Fibroblast of upper back skin (primary cell): ENCODE results near the gene XPR1.
A peak's percentile ranks its signal among the peaks of the same experiment; 100 is the strongest.

Experiments used
- DNase-seq: peaks from one replicate; pipeline ENCODE4 v3.0.0-alpha.2; 2013

XPR1 gene

DNA sequence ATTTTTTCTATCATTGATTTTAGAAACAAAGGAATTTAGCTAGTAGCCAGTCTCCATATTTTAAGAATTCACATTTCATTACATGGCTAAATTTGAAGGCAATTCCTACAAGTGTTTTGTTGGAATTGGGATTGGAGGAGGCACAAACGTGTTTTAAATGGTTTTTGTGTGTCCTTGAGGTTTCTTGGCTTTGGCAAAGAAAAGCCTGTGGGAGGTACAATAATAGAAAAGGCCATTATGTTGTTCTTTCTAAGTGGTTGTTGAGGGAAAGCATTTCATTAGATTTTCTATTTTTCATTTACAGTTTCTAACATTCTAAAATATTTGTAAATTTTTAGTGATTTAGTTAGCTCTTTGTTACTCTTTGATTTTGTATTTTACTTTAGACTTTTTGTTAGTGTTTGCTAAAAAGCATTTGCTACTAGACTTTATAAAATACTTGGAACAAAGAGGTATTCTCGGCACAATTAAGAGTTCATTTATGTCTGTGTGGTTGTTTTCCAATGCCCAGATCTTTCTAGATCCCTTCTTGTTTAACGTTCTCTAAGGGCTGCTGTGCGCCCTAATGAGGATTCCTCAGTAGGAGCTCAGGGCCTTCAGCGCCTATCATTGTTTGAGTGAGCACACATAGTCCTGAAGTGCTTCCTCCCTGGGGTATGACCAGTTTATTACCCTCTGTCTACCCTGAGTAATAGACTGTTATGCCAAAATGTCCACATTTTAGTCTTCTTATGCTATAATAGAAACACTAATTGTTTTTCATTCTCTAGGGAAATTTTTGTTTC is 210.9 kb downstream of the XPR1 start:
- no peak for DNase-seq

DNA sequence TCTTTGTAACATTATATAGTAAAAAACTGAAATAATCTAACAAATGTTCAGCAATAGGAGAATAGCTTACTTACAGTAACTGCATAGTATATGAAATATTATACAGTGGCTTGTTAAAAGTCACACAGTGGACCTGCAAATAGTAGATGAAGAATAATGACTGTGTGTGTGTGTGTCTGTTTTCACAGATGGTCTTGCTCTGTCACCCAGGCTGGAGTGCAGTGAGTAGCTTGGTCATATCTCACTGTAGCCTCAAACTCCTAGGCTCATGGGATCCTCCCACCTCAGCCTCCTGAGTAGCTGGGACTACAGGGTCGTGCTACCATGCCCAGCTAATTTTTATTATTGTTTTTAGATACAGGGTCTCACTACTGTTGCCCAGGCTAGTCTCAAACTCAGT is 213.5 kb downstream of the XPR1 start:
- no peak for DNase-seq

DNA sequence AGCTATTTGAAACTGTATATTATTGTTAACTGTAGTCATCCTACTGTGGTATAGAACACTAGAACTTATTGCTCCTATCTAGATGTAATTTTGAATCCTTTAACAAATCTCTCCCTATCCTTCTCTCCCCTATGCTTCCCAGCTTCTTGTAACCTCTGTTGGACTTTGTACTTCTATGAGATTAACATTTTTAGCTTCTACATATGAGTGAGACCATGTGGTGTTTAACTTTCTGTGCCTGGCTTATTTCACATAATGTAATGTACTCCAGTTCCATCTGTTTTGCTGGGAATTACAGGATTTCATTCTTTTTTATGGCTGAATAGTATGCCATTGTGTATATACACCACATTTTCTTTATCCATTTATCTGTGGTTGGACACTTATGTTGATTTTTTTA is 216.4 kb downstream of the XPR1 start:
- no peak for DNase-seq

DNA sequence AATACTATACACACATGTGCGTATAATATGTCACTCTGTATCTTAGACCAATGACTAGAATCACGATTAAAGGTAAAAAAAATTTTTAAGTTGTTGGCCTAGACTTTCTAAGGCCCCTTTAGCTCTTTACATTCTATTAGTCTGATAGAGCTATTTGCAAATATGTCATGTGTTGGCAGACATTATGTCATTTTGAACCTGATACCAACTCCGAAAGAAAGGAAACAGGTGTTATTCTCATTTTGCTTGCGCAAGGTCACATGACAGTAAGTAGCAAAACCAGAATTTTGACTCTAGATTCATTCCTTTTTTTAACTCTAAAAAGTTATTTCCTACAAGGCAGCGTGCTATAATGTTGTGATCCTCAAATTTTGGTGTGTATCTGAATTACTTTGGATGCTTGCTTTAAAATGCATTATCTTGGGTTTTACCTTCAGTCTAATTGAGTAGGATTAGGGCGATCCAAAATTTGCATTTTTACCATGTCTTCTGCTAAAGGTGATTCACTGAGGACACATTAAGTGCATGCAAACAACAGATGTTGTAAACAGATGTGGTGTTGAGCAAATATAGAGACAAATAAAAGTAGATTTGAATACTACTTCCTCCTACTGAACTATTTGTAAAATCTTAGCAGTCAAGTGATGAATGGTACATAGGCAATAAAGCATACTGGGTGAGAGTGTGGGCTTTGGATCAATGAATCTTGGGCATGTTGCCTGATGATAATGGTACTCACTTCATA is 217.4 kb downstream of the XPR1 start:
- no peak for DNase-seq

DNA sequence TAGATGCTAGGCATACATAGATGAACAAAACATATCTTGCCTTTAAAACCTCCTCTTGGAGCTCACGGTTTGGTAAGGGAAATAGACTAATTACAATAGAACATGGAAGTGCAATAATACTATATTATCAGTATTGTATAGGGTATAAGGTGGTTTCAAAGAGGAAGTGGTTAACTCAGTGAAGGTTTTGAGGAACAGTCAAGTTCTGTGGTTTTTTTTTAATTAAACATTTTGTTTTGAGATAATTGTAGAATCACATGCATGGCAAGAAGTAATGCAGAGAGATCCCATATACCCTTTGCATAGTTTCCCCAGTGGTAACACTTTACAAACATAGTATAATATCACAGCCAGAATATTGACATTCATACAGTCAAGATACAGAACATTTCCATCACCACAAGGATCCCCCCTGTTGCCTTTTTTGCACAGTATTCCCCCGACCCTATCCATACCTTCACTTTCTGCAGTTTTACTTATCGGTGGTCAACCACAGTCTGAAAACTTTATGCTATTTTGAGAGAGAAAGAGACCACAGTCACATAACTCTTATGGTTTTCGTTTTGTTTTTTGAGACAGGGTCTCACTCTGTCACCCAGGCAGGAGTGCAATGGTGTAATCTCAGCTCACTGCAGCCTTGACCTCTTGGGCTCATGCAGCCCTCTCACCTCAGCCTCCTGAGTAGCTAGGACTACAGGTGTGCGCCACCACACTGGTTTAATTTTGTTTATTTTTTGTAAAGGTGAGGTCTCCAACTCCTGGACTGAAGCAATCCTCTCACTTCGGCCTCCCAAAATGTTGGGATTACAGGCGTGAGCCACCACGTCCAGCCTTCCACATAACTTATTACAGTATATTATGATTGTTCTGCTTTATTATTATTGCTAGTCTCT is 220.4 kb downstream of the XPR1 start:
- DNase-seq, result no peak

DNA sequence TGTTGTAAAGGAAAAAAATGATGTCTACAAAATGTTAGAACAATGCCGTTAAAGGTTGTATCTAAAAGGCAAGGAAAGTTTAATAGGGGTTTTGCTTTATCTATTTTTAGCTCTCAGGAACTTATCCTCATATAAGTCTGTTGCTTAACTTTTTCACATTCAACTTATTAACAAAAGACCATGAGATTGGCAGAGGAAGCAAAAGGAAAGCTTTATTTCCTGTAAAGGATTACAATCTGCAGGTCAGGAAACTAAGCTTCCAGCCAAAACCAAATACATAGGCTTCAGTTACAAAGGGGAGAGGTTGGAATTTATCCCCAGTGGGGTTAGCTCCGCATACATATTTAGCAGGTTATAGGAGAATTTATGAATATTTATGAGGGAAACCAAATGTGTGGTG is 222.2 kb downstream of the XPR1 start:
- DNase-seq, result peak; percentile 7

DNA sequence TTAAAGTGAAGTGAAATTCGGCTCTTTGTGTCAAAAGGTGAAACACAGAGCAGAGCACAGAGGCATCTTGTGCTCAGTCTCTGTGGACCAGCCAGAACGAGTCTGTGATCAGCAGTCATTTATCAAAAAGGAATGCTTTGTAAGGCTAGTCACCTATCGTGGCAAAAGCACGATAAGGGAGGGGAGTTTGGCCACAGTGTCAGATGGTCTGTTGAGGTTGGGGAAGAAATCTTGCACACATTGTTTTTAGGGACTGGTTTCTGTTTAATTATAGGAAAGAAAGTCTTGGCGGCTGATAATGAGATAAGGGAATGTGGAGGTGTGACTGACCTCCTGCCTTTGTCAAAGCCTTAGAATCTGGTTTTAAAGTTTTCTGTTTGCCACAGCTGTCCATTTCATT is 222.6 kb downstream of the XPR1 start:
- DNase-seq, result peak; percentile 8

DNA sequence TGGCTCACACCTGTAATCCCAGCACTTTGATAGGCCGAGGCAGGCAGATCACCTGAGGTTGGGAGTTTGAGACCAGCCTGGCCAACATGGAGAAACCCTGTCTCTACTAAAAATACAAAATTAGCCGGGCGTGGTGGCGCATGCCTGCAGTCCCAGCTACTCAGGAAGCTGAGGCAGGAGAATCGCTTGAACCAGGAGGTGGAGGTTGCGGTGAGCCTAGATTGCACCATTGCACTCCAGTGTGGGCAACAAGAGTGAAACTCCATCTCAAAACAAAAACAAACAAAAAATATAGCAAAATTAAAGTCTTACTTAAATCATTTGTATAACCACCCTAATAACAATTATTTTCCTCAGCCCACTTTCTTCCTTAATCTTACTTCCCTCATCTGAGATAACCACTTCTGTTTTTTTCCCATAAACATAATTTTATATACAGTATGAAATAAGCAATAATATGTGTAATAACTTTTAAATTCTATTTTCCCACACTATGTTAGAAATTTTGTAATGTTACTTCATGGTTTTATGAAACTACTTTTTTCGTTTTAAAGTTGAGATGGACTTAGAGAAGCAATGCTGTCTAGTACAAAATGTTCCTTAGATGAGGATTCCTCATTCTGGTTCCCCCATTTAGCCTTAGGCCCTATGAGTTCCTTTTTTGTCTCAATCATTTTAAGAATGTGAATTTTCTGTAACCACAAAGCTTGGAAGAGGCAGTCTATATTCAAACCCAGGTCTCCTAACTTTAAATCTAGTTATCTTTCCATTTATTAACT is 226.3 kb downstream of the XPR1 start:
- DNase-seq, result peak; percentile 1

DNA sequence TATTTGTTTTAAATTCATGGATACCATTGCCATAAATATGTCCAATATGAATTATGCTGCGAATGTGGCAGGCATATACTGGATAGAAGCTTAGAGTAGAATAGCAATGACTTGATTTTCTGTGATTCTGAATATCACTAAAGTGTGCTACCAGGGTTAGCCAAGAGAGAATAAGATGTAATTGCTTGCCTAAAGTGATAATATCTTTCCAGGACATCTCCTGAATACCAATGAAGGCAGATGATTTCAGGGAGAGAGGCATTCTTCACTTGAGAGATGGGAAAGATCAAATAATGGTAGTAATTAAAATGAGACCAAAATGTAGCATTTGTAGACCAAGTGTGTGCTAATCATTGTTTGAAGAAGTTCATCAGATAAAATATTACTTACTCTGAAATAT is 227.5 kb downstream of the XPR1 start:
- DNase-seq, result no peak

DNA sequence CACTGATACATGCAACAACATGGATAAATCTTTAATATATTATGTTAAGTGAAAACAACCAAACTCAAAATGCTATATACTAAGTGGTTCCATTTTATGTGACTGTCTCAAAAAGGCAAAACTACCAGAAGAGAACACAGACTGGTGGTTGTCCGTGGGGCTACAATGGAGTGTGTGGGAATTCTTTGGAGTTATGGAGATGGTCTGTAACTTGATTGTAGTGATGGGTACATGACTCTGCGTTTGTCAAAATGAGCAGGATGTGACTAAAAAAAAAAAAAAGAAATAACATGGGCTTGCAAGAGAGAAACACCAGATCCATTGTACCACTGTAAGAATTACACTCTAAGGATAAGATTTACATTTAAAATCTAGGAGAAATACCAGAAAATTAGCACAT is 228.7 kb downstream of the XPR1 start:
- no peak for DNase-seq

DNA sequence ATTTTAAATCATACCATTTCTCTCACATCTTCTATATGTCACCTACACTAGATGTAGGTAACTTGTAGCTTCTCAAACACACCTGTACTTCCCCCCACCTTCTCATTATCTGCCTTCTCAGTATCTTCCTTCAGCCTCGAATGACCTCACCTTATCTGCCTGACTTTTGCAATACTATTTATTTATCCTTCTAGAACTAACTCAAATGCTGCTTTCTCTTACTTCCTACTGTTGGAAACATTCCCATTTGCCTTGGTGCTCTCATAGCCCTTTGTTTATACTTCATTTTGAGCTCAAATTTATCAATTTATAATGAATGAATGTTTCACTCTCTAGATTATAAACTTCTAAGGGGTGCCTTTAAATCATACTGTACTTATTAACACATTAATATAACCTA is 230.5 kb downstream of the XPR1 start:
- no peak for DNase-seq

DNA sequence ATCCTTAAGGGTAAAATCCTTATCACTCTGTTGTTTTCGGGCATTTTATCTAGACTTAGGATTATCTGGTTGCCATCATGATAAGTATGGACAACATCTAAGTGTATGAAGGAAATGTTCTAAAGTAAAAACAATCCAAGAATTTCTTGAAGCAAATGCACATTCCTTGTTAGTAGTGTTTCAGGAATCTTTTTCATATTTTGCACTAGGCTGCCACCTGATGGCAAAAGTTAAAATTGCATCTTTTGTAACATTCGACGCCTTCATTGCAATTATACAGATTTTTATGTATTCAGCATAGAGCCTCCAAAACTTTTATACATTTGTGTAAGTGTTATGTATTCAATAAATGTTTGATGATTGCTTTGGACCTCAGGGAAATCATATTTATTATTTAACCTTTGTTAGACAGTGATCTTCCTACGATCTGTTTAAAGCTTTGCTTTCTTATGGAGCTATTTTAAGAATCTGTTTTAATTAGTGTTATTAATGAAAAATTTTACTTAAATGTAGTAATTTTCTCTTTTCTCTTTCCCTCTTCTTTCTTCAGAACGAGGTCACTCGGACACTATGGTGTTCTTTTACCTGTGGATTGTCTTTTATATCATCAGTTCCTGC is 231.4 kb downstream of the XPR1 start:
- DNase-seq, result peak; percentile 66

DNA sequence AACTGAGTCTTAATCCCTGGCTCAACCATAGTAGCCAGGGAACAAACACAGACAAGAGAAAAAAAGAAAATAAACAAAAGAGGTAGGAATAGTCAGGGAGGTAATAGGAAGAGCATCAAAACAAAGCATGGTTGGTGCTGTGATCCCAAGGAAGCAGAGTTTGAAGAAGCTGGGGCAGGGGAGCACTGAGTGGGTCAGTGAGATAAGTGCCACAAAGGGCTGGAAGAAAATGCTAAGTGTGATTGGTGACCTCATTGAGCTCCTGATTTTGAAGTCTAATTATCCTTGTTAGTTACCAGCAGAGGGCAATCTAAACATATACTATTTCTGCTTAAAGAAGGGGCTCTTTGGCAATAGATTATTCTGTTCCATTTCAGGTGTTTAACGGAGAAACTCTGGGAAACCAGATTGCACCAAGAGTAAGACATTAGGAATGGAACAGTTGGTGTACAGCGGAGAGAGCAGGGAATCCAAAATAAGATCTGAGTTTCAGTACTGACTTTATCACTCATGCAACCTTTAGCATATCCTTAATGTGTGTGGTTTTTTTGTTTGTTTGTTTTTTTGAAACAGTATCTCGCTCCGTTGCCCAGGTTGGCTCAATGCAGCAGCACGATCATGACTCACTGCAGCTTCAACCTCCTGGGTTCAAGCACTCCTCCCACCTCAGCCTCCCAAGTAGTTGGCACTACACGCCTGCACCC is 250.1 kb downstream of the XPR1 start:
- DNase-seq, result peak; percentile 47

DNA sequence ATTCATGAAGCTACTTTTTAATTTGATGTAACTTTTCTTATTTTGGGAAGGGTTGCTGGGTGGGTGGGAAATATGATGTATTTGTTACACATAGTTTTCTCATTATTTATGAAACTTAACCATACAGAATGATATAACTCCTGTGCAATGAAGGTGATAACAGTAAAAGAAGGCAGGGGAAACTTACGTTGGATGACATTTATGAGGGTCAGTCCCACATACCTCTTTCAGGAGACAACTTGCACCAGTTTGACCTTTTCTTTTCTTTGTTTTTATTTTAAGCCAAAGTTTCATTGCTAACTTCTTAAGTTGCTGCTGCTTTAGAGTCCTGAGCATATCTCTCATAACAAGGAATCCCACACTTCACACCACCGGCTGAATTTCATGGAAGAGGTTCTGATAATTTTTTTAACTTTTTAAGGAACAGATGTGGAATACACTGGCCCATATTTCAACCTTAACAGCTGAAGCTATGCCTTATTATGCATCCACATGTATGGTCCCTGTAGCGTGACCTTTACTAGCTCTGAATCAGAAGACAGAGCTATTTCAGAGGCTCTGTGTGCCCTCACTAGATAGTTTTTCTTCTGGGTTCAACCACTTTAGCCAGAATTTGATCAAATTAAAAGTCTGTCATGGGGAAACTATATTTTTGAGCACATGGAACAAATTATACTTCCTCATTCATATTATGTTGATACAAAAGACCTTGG is 252.9 kb downstream of the XPR1 start:
- no peak for DNase-seq

DNA sequence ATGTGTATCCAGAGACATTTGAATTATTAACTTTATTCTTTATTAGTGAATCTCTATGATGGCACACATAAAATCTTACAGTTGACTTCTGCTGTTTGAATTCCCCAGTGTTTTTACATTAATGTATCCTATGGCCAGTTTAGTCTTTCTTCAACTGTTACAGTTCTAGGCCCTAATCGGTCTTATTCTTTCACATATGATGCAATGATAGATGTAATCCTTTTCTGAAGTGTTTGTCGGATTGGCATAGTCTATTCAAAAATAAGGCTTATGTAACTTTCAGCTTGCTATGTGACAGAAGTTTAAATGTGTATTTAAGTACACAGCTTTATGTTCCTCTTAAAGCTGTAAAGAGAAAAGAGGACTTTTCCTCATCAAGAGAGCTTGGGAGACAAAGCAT is 254.5 kb downstream of the XPR1 start:
- no peak for DNase-seq

DNA sequence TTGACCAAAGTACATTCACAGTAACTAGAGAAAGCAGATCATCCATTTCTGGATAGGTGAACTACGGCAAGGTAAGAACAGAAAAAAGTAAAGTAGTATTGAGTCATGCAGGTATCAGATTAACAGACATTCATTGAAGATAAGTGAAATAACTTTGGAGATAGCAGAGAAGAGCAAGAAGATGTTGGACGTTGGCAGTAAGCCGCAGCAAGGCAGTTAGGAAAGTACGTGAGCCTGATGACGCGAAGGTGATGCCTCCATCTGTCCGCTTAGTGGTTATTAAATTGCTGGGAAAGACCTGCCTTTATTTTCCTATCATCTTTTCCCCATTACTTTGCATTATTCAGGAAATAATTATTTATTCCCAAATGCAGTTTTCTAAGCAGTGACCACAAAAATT is 256.0 kb downstream of the XPR1 start:
- no peak for DNase-seq

DNA sequence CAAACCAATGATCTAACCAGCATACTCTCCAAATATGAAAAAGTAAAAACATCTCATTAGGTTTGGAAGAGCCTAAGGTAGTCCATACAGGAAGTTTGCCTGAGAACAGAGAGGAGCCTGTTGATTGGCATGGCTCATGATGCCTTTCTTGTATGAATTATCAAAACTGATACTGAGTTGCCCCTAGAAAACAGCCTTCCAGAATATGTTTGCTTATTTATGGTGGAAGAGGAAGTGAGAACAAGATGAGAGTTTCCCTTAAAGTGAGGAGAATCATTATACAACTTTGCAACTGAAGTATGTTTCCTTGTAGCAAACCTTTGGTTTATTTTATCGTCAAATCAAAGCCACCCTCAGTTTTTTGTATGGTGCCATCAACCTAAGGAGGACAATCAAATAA is 257.0 kb downstream of the XPR1 start:
- no peak for DNase-seq

DNA sequence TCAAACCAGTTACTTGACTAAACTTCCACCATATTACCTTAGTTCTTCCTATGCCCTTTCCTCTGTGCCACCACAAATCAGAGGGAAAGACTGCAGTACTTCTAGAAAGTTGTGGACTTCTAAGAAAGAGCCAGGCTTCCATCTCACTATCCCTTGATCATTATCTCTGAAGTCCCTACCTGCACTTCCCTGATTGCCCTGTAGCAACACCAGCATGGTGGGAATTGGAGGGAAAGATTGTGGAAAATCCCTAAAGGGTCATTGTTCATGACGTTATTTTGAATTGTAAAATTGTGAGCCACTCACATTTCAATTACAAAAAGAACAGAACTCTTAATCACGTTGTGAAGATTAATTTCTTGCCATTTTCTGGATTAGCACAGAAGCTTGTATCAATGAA is 257.5 kb downstream of the XPR1 start:
- DNase-seq, result no peak

DNA sequence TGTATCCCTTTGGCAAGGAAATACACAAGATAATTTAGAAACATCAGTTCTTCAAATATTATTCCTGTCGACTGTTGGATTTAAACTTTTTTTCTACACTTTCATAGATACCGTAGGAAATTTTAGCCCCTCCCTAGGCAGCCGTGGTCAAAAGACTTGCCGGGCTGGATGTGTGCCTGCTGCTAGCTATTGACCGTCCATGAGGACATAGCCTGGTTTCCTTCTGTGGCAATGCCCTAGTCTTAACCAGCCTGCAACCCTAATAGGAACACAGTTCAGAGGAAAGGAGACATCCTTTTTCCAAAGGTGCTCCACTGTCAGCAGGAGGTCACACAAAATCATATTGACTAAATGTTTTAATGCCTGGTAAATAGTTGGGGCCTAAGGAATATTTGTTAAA is 260.4 kb downstream of the XPR1 start:
- DNase-seq, result no peak

DNA sequence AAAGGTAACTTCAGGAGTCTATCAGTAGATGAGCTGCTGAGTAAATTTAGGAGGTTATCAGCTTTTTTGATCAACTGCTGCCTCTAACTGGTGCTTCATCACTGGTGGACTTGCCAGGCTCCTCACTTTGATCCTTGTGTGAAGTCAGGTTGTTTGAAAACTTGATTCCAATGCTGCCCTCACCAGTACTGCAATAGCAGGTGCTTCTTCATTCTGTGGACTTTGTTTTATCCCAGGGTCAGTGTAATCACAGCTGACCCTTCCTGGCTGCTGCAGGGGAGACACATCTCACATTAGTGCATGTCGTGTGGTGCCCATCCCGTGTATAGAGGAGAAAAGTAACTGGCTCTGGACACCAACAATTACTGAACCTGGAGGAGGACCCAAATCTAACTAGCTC is 260.9 kb downstream of the XPR1 start:
- no peak for DNase-seq

DNA sequence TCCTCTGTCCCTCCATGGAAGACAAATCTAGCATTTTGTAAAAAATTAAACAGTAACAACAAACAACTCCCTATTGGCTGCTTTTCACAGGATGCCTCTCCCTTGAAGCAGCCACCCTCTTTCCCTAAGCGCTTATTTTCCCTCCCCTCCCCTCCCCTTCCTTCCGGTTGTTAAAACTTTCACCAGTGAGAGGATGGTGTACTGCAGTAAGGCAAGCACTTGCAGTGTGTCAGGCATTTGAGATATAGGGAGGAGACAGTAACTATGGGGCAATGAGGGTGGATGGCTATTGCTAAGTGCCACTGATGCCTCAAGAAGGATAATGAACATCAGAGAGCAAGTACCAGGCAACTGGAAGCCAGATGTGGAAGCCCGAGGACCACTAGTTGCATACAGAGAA is 261.8 kb downstream of the XPR1 start:
- DNase-seq, result no peak
